Left ventricle myocardium inferior (tissue), 1 donor: ENCODE data around the gene OR13C3. TPM values are rescaled to one million over a fixed set of nuclear protein-coding genes. Genes with fewer than 3 reads are reported as not detected.
"Not testable (repeated sequence)": the region's sequence is repeated elsewhere in the genome, so short reads cannot be mapped to it uniquely, and the experiment has no call there.

ENCODE experiments used
- DNase-seq: peaks from one replicate; pipeline ENCODE4 v3.0.0-alpha.2; 2020
- H3K27ac ChIP-seq: fragments of 200-600 bp; replicated peaks from 2 replicates; pipeline ENCODE4 v1.8.0; 2021
- H3K27me3 ChIP-seq: fragments of 200-600 bp; 2 replicates; pipeline ENCODE4 v1.8.0; 2021; ENCODE audit warnings: low read depth
- H3K36me3 ChIP-seq: fragments of 200-600 bp; 2 replicates; pipeline ENCODE4 v1.8.0; 2021
- H3K4me1 ChIP-seq: fragments of 200-600 bp; 2 replicates; pipeline ENCODE4 v1.8.0; 2021
- H3K4me3 ChIP-seq: fragments of 200-600 bp; 2 replicates; pipeline ENCODE4 v1.8.0; 2021; ENCODE audit warnings: mild to moderate bottlenecking, moderate library complexity
- H3K9me3 ChIP-seq: fragments of 200-600 bp; replicated peaks from 2 replicates; pipeline ENCODE4 v1.8.0; 2021
- intact Hi-C: fragments of 100-400 bp; cut with micrococcal nuclease; formaldehyde crosslinking; loops from one replicate; pipeline ENCODE4 v1.11.0; 2022
- total RNA-seq: library from RNA; stranded (reverse); fragmentation: NEBNext Ultra II Directional; extraction: Animal tissue kit (Norgen Biotek cat#: 25700); gene quantifications from one replicate; pipeline ENCODE4 v1.2.1, GENCODE V29; 2021
- TF ChIP-seq, protein P1 (sequence below): fragments of 200-600 bp; IDR thresholded peaks from 2 replicates; pipeline ENCODE4 v1.8.0; 2021; ENCODE audit warnings: antibody characterized with exemption, mild to moderate bottlenecking, borderline replicate concordance
- donor health status: DM: no; HTN: yes; CAD: no; lungs with severe emphysema.

The OR13C3 gene
- total RNA-seq, 1 donor from 2014 or later = not detected

GRCh38 chr9:104539275-104539674, 2.6 kb upstream of the OR13C3 start:
- H3K9me3 ChIP-seq = no peaks in the 10 kb centered on the region
- no peaks in the 10 kb centered on the region for H3K4me1 ChIP-seq
- H3K27ac ChIP-seq = no peak overlapping the region
- TF ChIP-seq, protein P1, sequence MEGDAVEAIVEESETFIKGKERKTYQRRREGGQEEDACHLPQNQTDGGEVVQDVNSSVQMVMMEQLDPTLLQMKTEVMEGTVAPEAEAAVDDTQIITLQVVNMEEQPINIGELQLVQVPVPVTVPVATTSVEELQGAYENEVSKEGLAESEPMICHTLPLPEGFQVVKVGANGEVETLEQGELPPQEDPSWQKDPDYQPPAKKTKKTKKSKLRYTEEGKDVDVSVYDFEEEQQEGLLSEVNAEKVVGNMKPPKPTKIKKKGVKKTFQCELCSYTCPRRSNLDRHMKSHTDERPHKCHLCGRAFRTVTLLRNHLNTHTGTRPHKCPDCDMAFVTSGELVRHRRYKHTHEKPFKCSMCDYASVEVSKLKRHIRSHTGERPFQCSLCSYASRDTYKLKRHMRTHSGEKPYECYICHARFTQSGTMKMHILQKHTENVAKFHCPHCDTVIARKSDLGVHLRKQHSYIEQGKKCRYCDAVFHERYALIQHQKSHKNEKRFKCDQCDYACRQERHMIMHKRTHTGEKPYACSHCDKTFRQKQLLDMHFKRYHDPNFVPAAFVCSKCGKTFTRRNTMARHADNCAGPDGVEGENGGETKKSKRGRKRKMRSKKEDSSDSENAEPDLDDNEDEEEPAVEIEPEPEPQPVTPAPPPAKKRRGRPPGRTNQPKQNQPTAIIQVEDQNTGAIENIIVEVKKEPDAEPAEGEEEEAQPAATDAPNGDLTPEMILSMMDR = no peak
- H3K27me3 ChIP-seq = no peaks in the 10 kb centered on the region
- intact Hi-C loops = no loop called here
- no peak for DNase-seq
- H3K4me3 ChIP-seq = no peak overlapping the region
- H3K36me3 ChIP-seq = no peaks in the 10 kb centered on the region

- H3K4me1 ChIP-seq = no peaks in the 10 kb centered on the region
- DNase-seq = no peak
- TF ChIP-seq, protein P1 = no peak
- H3K9me3 ChIP-seq = no peaks in the 10 kb centered on the region
- intact Hi-C loops = no loop called here
- H3K27me3 ChIP-seq = no peaks in the 10 kb centered on the region
- H3K36me3 ChIP-seq = no peaks in the 10 kb centered on the region
- no peak within 1 kb of the TSS for H3K4me3 ChIP-seq
- H3K27ac ChIP-seq = no peak within 1 kb of the TSS
Measured at GRCh38 chr9:104527109-104527508, 9.5 kb downstream of the OR13C3 start, which contains the start of gene OR13C4. Gene OR13C4 (minus strand): TSS chr9:104527209. CDS start chr9:104527209, 0 bp downstream.

GRCh38 chr9:104520241-104520640, 16.4 kb downstream of the OR13C3 start:
- DNase-seq, intact Hi-C loops, H3K27me3 ChIP-seq: not testable (repeated sequence)

DNA sequence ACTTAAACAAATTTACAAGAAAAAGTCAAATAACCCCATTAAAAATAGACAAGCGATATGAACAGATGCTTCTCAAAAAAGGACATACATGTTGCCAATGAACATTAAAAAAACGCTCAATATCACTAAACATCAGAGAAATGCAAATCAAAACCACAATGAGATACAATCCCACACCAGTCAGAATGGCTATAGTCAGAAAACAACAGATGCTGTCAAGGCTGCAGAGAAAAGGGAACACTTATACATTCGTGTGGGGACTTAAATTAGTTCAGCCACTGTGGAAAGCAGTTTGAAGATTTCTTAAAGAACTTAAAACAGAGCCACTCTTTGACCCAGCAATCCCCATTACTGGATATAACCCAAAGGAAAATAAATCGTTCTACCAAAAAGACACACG, 21.8 kb downstream of the OR13C3 start:
- H3K27ac ChIP-seq = no peak overlapping the region
- TF ChIP-seq, protein P1 = no peak
- no peak for DNase-seq
- no peaks in the 10 kb centered on the region for H3K4me1 ChIP-seq
- no peaks in the 10 kb centered on the region for H3K9me3 ChIP-seq
- no peak overlapping the region for H3K4me3 ChIP-seq
- intact Hi-C loops = no loop called here
- H3K36me3 ChIP-seq = no peaks in the 10 kb centered on the region
- H3K27me3 ChIP-seq = peaks cover 5% of the 10 kb centered on the region

More at GRCh38 chr9:104520241-104520640, 16.4 kb downstream of the OR13C3 start:
- H3K4me1 ChIP-seq, H3K9me3 ChIP-seq, H3K4me3 ChIP-seq, H3K27ac ChIP-seq, H3K36me3 ChIP-seq: not testable (repeated sequence)

DNA sequence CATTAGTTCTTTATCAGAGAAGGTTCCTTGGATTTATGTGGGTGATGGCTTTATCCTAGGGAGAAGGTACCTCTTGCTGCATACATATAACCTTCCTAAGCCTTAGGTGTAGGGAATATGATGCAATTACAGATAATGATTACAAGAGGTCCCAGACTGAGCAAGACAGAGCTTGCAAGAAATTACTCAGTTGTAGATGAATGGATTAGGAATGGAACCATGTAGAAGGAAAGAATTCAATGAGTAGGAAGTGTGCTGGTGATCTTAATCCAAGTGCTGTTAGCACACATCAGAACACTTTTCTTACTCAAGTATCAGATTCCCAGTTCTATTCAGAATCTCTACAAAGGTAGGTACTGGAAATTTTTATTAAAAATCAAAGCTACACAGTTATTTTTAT, 30.1 kb downstream of the OR13C3 start:
- Histone ChIP-seq H3K27me3 (peaks cover 5% of the 10 kb centered on the region), H3K4me1 (no peaks in the 10 kb centered on the region), H3K9me3 (no peaks in the 10 kb centered on the region), H3K27ac (no peak overlapping the region), H3K4me3 (no peak overlapping the region), H3K36me3 (no peaks in the 10 kb centered on the region)
- TF ChIP-seq, protein P1 = no peak
- intact Hi-C loops = no loop called here
- DNase-seq = no peak

DNA sequence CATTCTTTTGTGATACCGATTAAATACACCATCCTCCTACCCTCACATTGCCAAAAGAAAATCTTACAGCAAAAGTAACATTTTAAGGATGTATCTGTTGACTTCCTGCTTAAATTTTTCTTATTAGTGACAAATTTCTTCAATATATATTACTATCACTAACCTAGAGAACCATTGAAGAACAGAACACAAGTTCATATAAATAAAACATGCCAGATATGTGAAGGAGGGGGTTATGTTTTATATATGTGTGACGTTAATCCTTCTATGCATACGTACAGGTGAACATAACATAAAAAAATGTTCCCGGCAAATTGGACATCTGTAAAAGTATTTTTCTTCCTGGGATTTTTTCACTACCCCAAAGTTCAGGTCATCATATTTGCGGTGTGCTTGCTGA, 32.7 kb downstream of the OR13C3 start, which contains the start of gene OR13F1:
Gene OR13F1 (plus strand): TSS at position 301 of the 400 bp plus-strand sequence. CDS start 0 bp downstream, at position 301.
- H3K9me3 ChIP-seq = no peaks in the 10 kb centered on the region
- no peaks in the 10 kb centered on the region for H3K36me3 ChIP-seq
- no peaks in the 10 kb centered on the region for H3K4me1 ChIP-seq
- H3K4me3 ChIP-seq = no peak within 1 kb of the TSS
- no peaks in the 10 kb centered on the region for H3K27me3 ChIP-seq
- TF ChIP-seq, protein P1 = no peak
- H3K27ac ChIP-seq = no peak within 1 kb of the TSS
- intact Hi-C loops = no loop called here
- no peak for DNase-seq
